SK-N-SH treated with all-trans-retinoic acid at 6 μM for 48 hours (cell line): ENCODE data around the gene CPLX4.

Experiments used
- ATAC-seq: fragments of 200-7000 bp; cut with Tn5 transposase; 3 replicates; pipeline ENCODE4 v1.9.1; 2020; ENCODE audit warnings: mild to moderate bottlenecking, moderate library complexity
- ARNTL ChIP-seq: fragments of 450-650 bp; formaldehyde crosslinking; IDR thresholded peaks from 2 replicates; pipeline ENCODE4 v1.5.0; 2020; ENCODE audit warnings: low read depth, mild to moderate bottlenecking, moderate library complexity, borderline replicate concordance
- BACH2 ChIP-seq: fragments of 250-450 bp; sonication (Bioruptor Pico); IDR thresholded peaks from 2 replicates; pipeline ENCODE4 v1.9.0; 2021; ENCODE audit warnings: mild to moderate bottlenecking, borderline replicate concordance
- CSDC2 ChIP-seq: fragments of 250-450 bp; sonication (Bioruptor Pico); IDR thresholded peaks from 2 replicates; pipeline ENCODE4 v1.5.0; 2020; ENCODE audit warnings: mild to moderate bottlenecking, moderate library complexity
- GLIS3 ChIP-seq: fragments of 250-450 bp; sonication (Bioruptor Pico); IDR thresholded peaks from 2 replicates; pipeline ENCODE4 v1.5.0; 2020; ENCODE audit warnings: mild to moderate bottlenecking, moderate library complexity
- OSR1 ChIP-seq: fragments of 250-450 bp; sonication (Bioruptor Pico); IDR thresholded peaks from 2 replicates; pipeline ENCODE4 v1.8.0; 2022; ENCODE audit warnings: moderate library complexity, mild to moderate bottlenecking, inconsistent platforms
- POU6F1 ChIP-seq: fragments of 250-450 bp; sonication (Bioruptor Pico); IDR thresholded peaks from 2 replicates; pipeline ENCODE4 v1.8.0; 2021; ENCODE audit warnings: low read depth, mild to moderate bottlenecking, moderate library complexity, borderline replicate concordance
- PPARA ChIP-seq: fragments of 250-450 bp; sonication (Bioruptor Pico); IDR thresholded peaks from 2 replicates; pipeline ENCODE4 v1.5.0; 2020; ENCODE audit warnings: mild to moderate bottlenecking, borderline replicate concordance
- RARB ChIP-seq: fragments of 250-450 bp; sonication (Bioruptor Pico); IDR thresholded peaks from 2 replicates; pipeline ENCODE4 v1.8.0; 2021; ENCODE audit warnings: mild to moderate bottlenecking, moderate library complexity
- SNAI2 ChIP-seq: fragments of 250-450 bp; sonication (Bioruptor Pico); IDR thresholded peaks from 2 replicates; pipeline ENCODE4 v1.5.0; 2020; ENCODE audit warnings: mild to moderate bottlenecking, moderate library complexity
- TCF4 ChIP-seq: fragments of 250-450 bp; sonication (Bioruptor Pico); IDR thresholded peaks from 2 replicates; pipeline ENCODE4 v1.8.0; 2021; ENCODE audit warnings: mild to moderate bottlenecking, moderate library complexity, borderline replicate concordance
- TOX ChIP-seq: fragments of 250-450 bp; sonication (Bioruptor Pico); IDR thresholded peaks from 2 replicates; pipeline ENCODE4 v1.8.0; 2021; ENCODE audit warnings: mild to moderate bottlenecking, moderate library complexity, borderline replicate concordance
- TSHZ2 ChIP-seq: fragments of 250-450 bp; sonication (Bioruptor Pico); IDR thresholded peaks from 2 replicates; pipeline ENCODE4 v1.5.0; 2020; ENCODE audit warnings: mild to moderate bottlenecking, moderate library complexity
- ZC3H10 ChIP-seq: fragments of 250-450 bp; sonication (Bioruptor Pico); IDR thresholded peaks from 2 replicates; pipeline ENCODE4 v1.5.1; 2021; ENCODE audit warnings: mild to moderate bottlenecking, moderate library complexity
- ZFP3 ChIP-seq: fragments of 250-450 bp; sonication (Bioruptor Pico); IDR thresholded peaks from 2 replicates; pipeline ENCODE4 v1.5.0; 2020; ENCODE audit warnings: mild to moderate bottlenecking, moderate library complexity
- ZFP30 ChIP-seq: fragments of 450-650 bp; formaldehyde crosslinking; IDR thresholded peaks from 2 replicates; pipeline ENCODE4 v1.5.0; 2022; ENCODE audit warnings: mild to moderate bottlenecking, moderate library complexity
- ZNF565 ChIP-seq: fragments of 450-650 bp; formaldehyde crosslinking; conservative IDR thresholded peaks from 2 replicates; pipeline ENCODE4 v1.5.0; 2020; ENCODE audit warnings: low read depth, mild to moderate bottlenecking, moderate library complexity
- ZNF70 ChIP-seq: fragments of 450-650 bp; formaldehyde crosslinking; IDR thresholded peaks from 2 replicates; pipeline ENCODE4 v1.5.0; 2020; ENCODE audit warnings: mild to moderate bottlenecking, moderate library complexity
- ZNF8 ChIP-seq: fragments of 450-650 bp; formaldehyde crosslinking; IDR thresholded peaks from 2 replicates; pipeline ENCODE4 v1.5.0; 2020; ENCODE audit warnings: mild to moderate bottlenecking, moderate library complexity
- TF ChIP-seq, protein P1 (sequence below): fragments of 250-450 bp; sonication (Bioruptor Pico); IDR thresholded peaks from 2 replicates; pipeline ENCODE4 v1.8.0; 2020; ENCODE audit warnings: mild to moderate bottlenecking, moderate library complexity, borderline replicate concordance
- TF ChIP-seq, protein P2 (sequence below): fragments of 250-450 bp; sonication (Bioruptor Pico); IDR thresholded peaks from 2 replicates; pipeline ENCODE4 v1.5.1; 2021; ENCODE audit warnings: mild to moderate bottlenecking, moderate library complexity
- TF ChIP-seq, protein P3 (sequence below): fragments of 250-450 bp; sonication (Bioruptor Pico); IDR thresholded peaks from 2 replicates; pipeline ENCODE4 v1.5.1; 2020; ENCODE audit warnings: low read depth, mild to moderate bottlenecking, moderate library complexity

Gene CPLX4

DNA sequence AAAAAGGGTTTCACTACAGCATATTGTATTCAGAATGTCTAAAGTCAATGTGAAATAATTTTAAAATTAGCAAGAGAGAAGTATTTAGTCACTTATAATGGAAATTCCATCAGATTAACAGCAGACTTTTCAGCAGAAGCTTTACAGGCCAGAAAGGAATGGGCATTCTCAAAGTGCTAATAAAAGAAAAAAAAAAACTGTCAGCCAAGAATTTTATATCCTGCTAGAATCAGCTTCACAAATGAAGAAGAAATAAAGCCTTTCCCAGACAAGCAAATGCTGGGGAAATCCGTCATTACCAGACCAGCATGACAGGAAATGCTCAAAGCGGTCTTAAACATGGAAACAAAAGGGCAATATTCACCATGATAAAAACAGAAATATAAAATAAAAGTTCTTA lies 21.9 kb upstream of the CPLX4 start (continued):
- TF ChIP-seq TSHZ2 (CRISPR knock-in tag), result no peak
- no peak for TF ChIP-seq OSR1

- ATAC-seq, result no peak
These were observed 14.5 kb upstream of the CPLX4 start for GRCh38 chr18:59332986-59333385.

GRCh38 chr18:59328683-59329082 lies 10.2 kb upstream of the CPLX4 start:
- TF ChIP-seq ZC3H10 (CRISPR knock-in tag) (no peak), ZNF70 (CRISPR knock-in tag) (no peak), PPARA (no peak), ZFP3 (CRISPR knock-in tag) (no peak), OSR1 (no peak), CSDC2 (CRISPR knock-in tag) (no peak), BACH2 (CRISPR knock-in tag) (no peak), ARNTL (CRISPR knock-in tag) (no peak), GLIS3 (CRISPR knock-in tag) (no peak)
- TF ChIP-seq, protein P1, sequence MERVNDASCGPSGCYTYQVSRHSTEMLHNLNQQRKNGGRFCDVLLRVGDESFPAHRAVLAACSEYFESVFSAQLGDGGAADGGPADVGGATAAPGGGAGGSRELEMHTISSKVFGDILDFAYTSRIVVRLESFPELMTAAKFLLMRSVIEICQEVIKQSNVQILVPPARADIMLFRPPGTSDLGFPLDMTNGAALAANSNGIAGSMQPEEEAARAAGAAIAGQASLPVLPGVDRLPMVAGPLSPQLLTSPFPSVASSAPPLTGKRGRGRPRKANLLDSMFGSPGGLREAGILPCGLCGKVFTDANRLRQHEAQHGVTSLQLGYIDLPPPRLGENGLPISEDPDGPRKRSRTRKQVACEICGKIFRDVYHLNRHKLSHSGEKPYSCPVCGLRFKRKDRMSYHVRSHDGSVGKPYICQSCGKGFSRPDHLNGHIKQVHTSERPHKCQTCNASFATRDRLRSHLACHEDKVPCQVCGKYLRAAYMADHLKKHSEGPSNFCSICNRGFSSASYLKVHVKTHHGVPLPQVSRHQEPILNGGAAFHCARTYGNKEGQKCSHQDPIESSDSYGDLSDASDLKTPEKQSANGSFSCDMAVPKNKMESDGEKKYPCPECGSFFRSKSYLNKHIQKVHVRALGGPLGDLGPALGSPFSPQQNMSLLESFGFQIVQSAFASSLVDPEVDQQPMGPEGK, result no peak
- TF ChIP-seq, protein P2, sequence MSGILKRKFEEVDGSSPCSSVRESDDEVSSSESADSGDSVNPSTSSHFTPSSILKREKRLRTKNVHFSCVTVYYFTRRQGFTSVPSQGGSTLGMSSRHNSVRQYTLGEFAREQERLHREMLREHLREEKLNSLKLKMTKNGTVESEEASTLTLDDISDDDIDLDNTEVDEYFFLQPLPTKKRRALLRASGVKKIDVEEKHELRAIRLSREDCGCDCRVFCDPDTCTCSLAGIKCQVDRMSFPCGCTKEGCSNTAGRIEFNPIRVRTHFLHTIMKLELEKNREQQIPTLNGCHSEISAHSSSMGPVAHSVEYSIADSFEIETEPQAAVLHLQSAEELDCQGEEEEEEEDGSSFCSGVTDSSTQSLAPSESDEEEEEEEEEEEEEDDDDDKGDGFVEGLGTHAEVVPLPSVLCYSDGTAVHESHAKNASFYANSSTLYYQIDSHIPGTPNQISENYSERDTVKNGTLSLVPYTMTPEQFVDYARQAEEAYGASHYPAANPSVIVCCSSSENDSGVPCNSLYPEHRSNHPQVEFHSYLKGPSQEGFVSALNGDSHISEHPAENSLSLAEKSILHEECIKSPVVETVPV, result no peak
- TF ChIP-seq, protein P3, sequence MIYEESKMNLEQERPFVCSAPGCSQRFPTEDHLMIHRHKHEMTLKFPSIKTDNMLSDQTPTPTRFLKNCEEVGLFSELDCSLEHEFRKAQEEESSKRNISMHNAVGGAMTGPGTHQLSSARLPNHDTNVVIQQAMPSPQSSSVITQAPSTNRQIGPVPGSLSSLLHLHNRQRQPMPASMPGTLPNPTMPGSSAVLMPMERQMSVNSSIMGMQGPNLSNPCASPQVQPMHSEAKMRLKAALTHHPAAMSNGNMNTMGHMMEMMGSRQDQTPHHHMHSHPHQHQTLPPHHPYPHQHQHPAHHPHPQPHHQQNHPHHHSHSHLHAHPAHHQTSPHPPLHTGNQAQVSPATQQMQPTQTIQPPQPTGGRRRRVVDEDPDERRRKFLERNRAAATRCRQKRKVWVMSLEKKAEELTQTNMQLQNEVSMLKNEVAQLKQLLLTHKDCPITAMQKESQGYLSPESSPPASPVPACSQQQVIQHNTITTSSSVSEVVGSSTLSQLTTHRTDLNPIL (CRISPR knock-in tag), result no peak
- ATAC-seq, result no peak

More at GRCh38 chr18:59332986-59333385, 14.5 kb upstream of the CPLX4 start:
- TF ChIP-seq BACH2 (CRISPR knock-in tag) (no peak), SNAI2 (CRISPR knock-in tag) (no peak), TCF4 (CRISPR knock-in tag) (no peak), ZC3H10 (CRISPR knock-in tag) (no peak), TOX (CRISPR knock-in tag) (no peak), RARB (CRISPR knock-in tag) (no peak), ZFP30 (CRISPR knock-in tag) (no peak), ZNF565 (CRISPR knock-in tag) (no peak), ZNF70 (CRISPR knock-in tag) (no peak), GLIS3 (CRISPR knock-in tag) (no peak), ZNF8 (CRISPR knock-in tag) (no peak), POU6F1 (CRISPR knock-in tag) (no peak)
- TF ChIP-seq, protein P2, result no peak
